Fibroblast of skin of back (primary cell): Measurements from ENCODE around the gene RNASE13. TPM values are rescaled to one million over a fixed set of nuclear protein-coding genes. Genes with fewer than 3 reads are reported as not detected.

Experiments
- DNase-seq: peaks from one replicate; pipeline ENCODE4 v3.0.0-alpha.2; 2013
- polyA plus RNA-seq, 2 experiments: library from polyadenylated mRNA; unstranded; fragments of 120-200 nt; gene quantifications; one replicate each; pipeline ENCODE4 v1.2.1, GENCODE V29; 2013; ENCODE audit not compliant: insufficient read length in 2 of 2

RNASE13 gene, protein sequence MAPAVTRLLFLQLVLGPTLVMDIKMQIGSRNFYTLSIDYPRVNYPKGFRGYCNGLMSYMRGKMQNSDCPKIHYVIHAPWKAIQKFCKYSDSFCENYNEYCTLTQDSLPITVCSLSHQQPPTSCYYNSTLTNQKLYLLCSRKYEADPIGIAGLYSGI
- not detected for polyA plus RNA-seq (2013, experiment 1 of 2; ENCODE audit: insufficient read length)
- not detected for polyA plus RNA-seq (2013, experiment 2 of 2; ENCODE audit: insufficient read length)

DNA sequence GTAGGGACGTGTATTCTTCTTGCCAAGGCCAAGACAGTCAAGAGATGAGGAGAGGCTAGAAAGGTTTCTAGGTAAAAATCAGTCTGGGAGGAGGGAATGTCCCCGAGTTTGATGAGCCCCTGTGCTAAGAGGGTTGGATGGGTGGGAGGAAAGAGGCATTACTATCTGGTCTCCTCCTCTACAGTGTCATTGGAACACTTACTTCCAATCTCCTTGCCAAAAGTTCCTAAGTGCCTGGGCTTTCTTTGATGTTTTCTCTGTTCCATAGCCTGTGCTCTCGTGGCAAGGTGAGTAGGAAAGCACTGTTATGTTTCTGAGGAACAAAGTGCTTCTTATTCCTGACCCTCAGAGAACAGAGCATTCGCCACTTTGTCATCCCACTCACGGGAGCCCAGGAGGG lies at the start of gene RNASE13:
TSS of gene RNASE13 (minus strand) at position 101 of the 400 bp plus-strand sequence. CDS start 519 bp downstream, outside the sequence.
- no peak for DNase-seq

DNA sequence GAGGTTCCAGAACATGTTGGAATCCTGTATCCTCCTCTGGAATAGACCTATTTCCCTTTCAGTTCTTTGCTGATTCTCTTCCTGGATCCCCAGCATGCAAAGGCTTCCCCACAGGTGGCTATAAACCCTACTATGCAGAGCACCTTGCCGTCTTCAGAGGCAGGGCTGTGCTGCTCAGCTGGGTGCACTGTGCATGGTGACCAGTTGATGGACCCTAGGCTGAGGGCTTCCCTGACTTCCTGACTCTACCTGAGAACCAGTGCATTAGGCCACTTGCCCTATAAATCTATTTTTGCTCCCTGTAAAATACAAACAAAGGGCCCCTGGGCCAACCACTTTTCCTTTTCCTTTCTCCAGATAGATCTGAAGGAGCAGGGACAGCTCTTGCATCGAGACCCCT lies 49.8 kb upstream of the RNASE13 start:
- no peak for DNase-seq

DNA sequence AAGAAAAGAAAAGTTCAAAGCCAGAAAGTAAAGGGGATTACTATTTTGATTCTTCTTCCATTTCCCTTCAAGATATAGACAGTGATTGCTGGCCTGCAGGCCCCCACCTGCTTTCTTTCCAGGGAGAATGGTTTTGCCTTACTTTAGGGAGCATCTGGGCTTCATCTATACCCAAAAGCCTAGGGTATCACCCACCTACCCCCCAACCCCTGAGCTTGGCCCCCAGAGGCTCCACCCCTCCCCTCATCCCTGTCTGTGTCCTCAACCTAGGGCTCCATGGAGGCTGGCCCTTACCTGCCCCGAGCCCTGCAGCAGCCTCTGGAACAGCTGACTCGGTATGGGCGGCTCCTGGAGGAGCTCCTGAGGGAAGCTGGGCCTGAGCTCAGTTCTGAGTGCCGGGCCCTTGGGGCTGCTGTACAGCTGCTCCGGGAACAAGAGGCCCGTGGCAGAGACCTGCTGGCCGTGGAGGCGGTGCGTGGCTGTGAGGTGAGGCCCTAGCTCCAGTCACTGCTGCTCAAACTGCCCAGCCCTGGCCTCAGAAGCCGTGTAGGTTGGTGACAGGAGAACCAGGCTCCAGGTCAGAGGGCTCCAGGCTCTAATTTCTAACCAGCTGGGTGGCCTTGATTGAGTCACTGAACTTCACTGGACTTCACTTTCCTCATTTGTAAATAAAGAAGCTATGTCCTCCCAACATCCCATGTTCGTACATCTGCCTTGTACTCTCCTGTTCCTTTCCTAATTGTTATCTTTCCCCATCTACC lies 49.1 kb upstream of the RNASE13 start:
- no peak for DNase-seq

DNA sequence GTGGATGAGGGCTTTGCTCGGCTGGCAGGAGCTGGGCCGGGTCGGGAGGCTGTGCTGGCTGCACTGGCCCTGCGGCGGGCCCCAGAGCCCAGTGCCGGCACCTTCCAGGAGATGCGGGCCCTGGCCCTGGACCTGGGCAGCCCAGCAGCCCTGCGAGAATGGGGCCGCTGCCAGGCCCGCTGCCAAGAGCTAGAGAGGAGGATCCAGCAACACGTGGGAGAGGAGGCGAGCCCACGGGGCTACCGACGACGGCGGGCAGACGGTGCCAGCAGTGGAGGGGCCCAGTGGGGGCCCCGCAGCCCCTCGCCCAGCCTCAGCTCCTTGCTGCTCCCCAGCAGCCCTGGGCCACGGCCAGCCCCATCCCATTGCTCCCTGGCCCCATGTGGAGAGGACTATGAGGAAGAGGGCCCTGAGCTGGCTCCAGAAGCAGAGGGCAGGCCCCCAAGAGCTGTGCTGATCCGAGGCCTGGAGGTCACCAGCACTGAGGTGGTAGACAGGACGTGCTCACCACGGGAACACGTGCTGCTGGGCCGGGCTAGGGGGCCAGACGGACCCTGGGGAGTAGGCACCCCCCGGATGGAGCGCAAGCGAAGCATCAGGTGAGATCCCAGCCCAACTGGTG lies 47.0 kb upstream of the RNASE13 start:
- DNase-seq: no peak

DNA sequence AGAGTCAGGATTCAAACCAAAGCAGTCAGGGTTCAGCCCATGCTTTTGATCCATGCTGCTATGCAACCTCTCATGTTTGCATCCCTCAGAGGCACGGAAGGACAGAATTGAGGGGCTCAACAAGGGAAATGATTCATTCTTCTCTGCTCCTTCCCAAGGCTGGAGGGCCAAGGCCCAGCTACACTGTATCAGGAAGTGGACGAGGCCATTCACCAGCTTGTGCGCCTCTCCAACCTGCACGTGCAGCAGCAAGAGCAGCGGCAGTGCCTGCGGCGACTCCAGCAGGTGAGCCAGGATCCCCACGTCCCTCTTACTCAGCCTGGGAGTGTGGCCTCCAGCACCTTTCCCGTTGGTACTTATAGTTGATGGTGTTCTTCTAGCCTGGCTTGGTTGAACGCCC lies 44.1 kb upstream of the RNASE13 start:
- DNase-seq: no peak

DNA sequence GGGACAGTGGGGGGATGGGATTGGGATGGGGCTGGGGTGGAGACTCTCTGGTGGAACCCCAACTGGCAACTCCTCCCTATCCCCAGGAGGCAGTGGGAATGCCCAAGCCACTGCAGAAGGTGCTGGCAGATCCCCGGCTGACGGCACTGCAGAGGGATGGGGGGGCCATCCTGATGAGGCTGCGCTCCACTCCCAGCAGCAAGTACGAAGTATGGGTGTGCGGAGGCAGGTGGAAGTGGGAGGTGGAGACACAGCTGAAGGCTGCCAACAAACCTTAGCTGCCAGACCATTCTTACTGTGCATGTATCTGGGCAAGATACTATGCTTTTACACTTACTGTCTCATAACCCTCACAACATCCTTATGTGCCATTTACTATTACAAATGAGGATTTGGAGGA lies 43.7 kb upstream of the RNASE13 start:
- no peak for DNase-seq

DNA sequence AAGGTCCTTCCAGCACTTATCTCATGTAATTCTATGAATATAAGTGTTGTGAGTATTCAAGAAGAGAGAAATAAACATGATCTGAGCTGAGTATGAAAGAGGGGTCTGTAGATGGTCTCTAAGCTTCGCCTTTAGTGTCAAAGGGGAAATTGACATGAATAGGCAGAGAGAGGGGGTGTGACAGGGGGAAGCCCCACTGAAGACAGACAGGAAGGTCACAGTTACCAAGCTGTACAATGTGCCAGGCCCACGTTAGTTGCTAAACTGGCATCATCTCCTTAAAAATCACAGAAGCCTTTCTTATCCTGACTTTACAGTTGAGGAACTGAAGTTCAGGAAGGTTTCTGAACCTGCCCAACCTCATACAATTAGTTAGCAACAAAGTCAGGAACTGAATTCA lies 43.1 kb upstream of the RNASE13 start:
- DNase-seq: no peak

DNA sequence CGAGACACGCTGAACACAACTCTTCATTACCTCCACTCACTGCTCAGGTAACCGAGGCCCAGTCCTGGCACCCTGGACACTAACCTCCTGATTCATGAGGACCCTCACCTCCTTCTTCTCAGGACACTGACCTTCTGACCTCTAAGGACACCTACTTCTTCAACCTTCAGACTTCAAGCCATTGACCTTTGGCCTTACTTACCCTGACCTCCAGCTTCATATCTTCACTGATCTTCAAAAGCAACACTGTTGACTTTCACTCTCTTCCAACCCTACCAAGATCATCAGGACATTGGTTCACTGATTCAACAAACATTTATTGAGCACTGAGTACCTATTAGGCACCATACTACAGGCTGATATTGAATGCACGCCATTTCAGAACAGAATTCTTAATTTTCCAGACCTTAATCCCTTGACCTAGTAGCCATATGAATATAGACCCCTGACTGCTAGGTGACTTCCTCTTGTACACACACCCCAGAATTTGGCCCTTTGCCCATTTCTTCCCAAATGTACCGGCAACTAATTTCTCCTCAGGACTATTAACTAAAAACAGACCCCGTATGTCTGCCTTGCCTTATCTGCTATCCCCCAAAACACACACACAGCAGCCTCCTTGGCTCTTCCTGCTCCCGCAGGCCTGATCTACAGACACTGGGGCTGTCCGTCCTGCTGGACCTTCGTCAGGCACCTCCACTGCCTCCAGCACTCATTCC lies 41.3 kb upstream of the RNASE13 start:
- no peak for DNase-seq

DNA sequence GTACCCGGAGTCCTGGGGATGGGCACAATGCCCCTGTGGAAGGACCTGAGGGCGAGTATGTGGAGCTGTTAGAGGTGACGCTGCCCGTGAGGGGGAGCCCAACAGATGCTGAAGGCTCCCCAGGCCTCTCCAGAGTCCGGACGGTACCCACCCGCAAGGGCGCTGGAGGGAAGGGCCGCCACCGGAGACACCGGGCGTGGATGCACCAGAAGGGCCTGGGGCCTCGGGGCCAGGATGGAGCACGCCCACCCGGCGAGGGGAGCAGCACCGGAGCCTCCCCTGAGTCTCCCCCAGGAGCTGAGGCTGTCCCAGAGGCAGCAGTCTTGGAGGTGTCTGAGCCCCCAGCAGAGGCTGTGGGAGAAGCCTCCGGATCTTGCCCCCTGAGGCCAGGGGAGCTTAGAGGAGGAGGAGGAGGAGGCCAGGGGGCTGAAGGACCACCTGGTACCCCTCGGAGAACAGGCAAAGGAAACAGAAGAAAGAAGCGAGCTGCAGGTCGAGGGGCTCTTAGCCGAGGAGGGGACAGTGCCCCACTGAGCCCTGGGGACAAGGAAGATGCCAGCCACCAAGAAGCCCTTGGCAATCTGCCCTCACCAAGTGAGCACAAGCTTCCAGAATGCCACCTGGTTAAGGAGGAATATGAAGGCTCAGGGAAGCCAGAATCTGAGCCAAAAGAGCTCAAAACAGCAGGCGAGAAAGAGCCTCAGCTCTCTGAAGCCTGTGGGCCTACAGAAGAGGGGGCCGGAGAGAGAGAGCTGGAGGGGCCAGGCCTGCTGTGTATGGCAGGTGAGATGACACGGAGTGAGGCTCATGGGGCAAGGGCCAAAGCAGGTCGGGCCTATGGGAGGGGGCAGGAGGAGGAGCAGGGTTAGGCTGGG lies 40.0 kb upstream of the RNASE13 start:
- DNase-seq: no peak

DNA sequence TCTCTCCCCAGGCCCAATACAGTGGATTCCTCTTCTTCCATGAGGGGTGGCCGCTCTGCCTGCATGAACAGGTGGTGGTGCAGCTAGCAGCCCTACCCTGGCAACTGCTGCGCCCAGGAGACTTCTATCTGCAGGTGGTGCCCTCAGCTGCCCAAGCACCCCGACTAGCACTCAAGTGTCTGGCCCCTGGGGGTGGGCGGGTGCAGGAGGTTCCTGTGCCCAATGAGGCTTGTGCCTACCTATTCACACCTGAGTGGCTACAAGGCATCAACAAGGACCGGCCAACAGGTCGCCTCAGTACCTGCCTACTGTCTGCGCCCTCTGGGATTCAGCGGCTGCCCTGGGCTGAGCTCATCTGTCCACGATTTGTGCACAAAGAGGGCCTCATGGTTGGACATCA lies 39.3 kb upstream of the RNASE13 start:
- no peak for DNase-seq

DNA sequence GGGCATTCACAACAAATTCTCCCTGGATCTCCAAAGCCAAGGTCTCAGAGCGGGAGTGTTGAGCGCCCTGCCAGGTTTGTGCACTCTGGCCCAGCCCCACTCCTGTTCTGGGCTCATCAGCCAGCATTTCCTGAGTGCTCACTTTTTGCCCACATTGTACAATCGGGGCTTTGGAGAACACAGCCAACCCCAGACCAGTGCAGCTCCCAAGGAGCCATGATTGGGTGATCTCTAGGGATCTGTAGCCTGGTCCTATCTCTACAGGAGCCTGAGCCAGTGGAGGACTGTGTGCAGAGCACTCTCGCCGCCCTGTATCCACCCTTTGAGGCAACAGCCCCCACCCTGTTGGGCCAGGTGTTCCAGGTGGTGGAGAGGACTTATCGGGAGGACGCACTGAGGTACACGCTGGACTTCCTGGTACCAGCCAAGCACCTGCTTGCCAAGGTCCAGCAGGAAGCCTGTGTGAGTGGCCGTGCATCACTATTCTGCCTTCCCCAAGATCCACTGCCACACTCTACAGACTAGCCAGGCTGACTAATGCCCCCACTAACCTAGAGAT lies 38.3 kb upstream of the RNASE13 start:
- DNase-seq: no peak

DNA sequence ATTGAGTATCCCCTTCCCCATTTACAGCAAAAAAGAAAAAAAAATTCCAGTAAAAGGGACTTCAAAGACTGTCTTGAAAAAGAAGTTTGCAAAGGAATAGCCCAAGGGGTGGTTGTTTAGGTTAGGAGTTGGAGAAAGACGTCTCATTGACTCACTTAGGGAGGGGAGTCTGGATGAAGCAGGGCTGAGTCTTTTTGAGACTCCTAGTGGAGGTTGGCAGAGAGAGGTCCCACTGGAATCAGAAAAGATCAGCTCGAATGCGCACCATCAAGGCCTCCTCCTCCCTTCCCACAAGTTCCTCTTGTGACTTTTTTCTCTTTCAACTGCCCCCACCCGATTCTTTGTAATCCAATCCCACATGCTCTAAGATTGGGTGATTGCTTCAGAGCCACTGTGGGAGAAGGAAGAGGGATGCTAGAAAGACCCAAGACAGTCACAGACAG lies 37.4 kb upstream of the RNASE13 start:
- peak; percentile 81 for DNase-seq

DNA sequence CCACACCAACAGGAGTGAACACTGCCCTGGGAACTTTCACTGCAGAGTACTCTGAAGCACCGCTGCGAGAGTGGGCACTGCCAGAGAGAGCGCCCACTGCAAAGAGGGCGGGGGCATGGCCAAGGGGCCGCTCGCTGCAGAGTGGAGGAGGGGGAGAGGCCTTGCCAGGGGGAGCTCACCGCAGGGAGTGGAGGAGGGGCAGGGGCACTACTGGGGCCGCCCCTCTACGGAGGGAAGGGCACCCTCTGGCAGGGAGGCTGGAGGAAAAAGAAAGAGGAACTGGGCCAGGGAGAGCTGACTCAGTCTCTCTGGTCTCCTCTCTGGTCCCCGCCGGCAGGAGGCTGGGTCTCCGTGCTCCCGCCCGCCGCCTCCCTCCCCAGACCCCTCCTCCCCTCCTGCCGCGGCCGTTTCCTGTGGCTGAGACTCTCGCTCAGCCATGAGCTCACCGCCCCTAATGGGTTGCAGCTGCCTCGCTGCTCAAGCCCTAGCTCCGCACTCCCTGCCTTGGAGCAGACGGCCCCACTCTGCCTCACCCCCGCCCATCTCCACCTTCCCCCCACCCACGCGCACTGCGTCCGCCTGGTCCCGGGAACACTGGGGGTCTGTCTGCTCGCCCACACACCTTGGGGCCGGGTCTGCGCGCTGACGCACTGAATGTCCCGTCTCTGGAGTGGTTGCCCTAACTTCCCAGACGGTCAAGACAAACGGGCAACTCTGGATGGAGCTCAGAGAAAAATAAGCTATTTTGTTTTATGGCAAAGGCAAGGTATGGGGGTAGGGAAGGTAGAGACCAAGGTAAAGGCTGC lies 36.8 kb upstream of the RNASE13 start:
- peak; percentile 97 for DNase-seq

DNA sequence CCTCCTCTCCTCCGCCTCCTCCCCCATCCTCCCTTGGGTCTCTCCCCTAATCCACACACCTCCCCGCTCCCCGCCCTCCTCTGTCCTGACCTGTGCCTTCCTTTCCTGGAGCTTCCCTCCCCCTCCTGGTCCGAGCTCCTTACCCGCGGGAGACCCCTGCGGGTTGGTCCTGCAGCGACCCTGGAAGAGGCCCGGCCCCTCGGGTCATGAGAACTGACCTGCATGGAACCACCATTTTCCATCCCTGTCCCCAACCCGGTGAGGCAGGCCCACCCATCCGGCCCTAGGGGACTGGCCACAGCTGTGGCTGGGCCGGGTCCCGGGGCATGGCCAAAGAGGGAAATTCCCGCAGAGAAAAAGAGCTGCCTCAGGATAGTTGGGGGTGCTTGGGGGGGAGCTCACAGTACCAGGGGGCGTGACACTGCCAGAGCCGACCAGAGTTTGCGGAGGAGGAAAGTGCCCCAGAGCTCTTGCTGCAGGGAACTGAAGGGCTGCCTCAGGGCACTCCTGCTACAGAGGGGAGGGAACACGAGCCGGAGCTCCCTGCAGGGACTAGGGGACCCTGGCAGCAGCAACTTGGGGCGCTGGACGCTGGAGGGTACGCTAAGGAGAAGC lies 36.1 kb upstream of the RNASE13 start:
- DNase-seq: peak; percentile 48

DNA sequence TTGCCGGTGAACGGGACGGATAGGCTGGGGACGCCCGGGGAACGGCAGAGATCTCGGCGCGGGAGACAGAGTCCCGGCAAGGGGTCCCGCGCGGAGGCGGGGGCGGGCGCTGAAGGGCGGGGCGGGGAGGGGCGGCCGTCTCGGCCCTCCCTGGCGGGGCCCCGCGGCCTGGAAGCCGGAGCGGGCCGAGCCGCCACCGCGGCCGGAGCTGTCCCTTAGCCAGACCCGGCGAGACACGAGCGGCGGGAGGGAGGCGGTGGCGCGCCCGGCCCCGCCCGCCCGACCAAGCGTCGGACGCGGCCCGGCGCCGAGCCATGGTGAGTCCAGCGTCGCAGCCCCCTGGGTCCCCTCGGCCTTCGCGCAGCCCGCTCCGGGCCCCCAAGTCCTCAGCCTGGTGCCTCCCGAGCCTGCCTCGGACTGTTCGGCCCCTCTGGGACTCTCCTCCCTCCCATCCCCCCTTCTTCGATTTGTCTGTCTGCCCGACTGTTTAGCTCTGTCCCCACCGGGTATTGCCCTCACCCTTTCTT lies 35.5 kb upstream of the RNASE13 start, which contains the start of gene ARHGEF40:
TSS of gene ARHGEF40 (plus strand) at position 222 of the 527 bp plus-strand sequence. CDS start at position 315, 93 bp downstream.
- peak; percentile 68 for DNase-seq

DNA sequence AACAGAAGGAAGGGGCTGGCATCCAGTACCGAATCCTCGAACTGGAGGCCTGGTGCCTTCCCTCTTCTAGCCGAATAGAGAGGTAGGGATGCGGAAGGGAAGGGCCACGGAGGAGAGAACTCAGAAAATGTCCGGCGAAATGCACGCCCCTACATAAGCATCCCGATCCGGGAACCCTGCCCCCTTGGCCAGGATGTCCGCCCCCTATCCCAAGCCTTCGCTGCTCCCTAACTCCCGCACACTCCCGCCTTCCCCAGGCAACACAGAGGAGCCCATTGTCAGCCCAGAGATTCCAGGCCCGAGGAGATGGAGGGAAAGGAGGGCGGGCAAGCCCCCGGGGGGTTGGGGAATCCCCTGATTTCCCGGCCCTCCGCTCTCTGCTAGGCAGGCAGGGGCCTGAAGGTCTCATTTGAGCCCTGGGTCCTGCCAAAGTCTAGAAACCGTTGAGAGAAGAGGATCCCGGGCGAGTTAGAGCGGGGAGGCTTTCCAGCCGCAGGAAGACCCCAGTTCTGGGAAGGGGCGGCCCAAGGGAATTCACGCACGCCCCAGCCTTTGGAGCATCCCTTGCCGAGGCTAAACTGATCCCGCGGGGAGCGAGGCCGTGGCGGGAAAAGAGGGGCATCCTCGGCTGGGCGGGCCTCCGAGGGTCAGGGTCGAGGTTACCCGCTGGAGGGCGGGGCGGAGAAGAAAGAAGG lies 34.9 kb upstream of the RNASE13 start:
- DNase-seq: peak; percentile 43

DNA sequence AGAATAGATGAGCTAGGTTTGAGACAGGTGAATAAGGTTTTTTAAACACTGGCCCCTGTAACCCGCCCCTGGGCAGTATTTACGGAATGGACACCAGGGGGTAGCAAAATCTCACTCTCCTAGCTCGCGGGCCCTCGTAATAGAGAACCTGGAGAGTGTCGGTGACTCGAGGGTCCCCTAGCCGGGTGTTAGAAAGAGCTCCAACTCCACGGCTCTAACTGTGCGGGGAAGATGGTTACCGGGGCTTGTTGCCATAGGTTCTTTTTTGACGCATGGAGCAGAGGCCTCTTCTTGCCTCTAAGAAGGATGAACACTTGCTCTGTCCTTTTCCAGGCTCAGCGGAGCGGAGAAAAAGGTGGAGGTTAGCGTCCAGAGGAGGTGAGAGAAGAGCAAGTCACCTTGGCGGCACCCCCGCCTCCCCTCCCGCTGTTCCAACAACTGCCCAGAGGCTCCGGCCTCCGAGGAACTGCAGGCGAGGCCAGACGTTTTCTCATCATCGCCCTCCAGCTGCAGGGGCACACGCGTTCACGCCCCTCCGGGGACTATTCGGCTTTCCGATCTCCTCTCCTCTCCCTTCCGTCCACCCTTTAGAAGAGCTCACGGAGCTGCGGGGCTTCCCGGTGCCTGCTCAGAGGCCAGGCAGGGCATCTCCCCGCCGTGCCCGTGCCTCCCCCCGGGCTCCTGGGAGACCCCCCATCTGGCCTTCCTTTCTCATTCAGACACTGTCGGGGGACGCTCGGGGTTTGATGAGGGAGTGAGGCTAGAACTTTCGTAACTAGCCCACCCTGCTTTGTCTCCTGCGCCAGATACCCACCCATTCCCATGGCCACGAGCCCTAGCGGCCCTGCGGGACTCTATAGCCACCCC lies 34.1 kb upstream of the RNASE13 start:
- peak; percentile 64 for DNase-seq

DNA sequence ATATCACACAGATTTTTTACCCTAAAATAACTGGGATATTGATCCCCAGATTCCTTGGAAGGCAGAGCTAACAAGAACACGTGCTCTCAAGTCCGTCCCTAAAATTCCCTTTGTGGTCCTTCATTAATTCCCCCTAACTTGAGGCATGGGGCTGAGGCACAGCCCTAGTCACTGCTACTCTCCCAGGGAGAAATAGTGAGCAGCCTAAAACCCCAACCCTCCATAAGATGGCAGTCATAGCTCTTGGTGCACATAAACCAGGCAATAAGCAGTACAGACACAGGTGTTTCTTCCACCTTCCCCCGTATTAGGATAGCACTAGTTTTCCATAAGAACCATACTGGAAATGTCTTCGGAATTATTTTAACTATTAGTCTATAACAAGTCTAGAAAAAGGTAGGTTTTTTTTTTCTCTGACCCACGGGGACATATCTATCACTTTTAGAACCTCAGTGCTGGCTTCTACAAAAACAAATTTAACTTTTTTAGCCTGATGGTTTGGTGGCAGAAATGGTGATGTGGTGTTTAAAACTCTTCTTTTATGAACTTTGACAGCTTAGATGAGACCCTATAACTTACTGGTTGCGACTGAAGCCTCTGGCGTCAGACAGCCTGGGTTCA lies 32.4 kb upstream of the RNASE13 start:
- no peak for DNase-seq
